Heart right ventricle (tissue), 16 donors: ENCODE measurements around the gene TMEM97. TPM values are rescaled to one million over a fixed set of nuclear protein-coding genes. Genes with fewer than 3 reads are reported as not detected.
A peak's percentile ranks its signal among the peaks of the same experiment; 100 is the strongest.

Source experiments
- ATAC-seq, 8 donors: fragments of 200-7000 bp; cut with Tn5 transposase; one replicate each; pipeline ENCODE4 v1.9.1; 2020; ENCODE audit warnings: mild to moderate bottlenecking in 8 of 8, moderate library complexity in 8 of 8, moderate number of reproducible peaks in 1 of 8
- DNase-seq, 2 donors: peaks; one replicate each; pipeline ENCODE4 v3.0.0-alpha.2; 2020
- H3K27ac ChIP-seq, 10 donors: fragments of 200-600 bp; sonication (generic) in 2 of 10; one replicate each; pipeline versions ENCODE4 v1.5.0 to v1.8.0; 2020 to 2022; ENCODE audit warnings: mild to moderate bottlenecking in 3 of 10
- H3K27me3 ChIP-seq, 7 donors: fragments of 200-600 bp; one replicate each; pipeline ENCODE4 v1.8.0; 2021 to 2022; ENCODE audit warnings: mild to moderate bottlenecking in 2 of 7
- H3K36me3 ChIP-seq, 9 donors: fragments of 200-600 bp; sonication (generic) in 1 of 9; one replicate each; pipeline versions ENCODE4 v1.5.0 to v1.8.0; 2020 to 2022; ENCODE audit warnings: mild to moderate bottlenecking in 2 of 9
- H3K4me1 ChIP-seq, 9 donors: fragments of 200-600 bp; sonication (generic) in 1 of 9; one replicate each; pipeline versions ENCODE4 v1.5.0 to v1.8.0; 2020 to 2022; ENCODE audit warnings: mild to moderate bottlenecking in 4 of 9
- H3K4me3 ChIP-seq, 10 donors: fragments of 200-600 bp; sonication (generic) in 2 of 10; one replicate each; pipeline versions ENCODE4 v1.5.0 to v1.8.0; 2020 to 2022; ENCODE audit warnings: mild to moderate bottlenecking in 7 of 10, moderate library complexity in 2 of 10
- H3K9me3 ChIP-seq, 11 donors: fragments of 200-600 bp in 10 of 11; sonication (generic) in 2 of 11; one replicate each; pipeline versions ENCODE4 v1.5.0 to v1.8.0; 2013 to 2022; ENCODE audit warnings: mild to moderate bottlenecking in 2 of 11, control low read depth in 1 of 11, moderate library complexity in 1 of 11
- CTCF ChIP-seq, 9 donors: fragments of 200-600 bp; sonication (generic) in 2 of 9; IDR thresholded peaks; one replicate each; pipeline versions ENCODE4 v1.5.0 to v1.8.0; 2021 to 2022; ENCODE audit warnings: antibody characterized with exemption in 9 of 9, mild to moderate bottlenecking in 5 of 9, moderate library complexity in 1 of 9
- WGBS, 2 donors: extraction: QIAGEN DNeasy Blood & Tissue Kit; methylation state at CpG; one replicate each; pipeline ENCODE4 v1.1.7; 2013; ENCODE audit warnings: inconsistent platforms in 1 of 2; 5-methylcytosine and 5-hydroxymethylcytosine counted together
- intact Hi-C, 10 donors: fragments of 100-400 bp; cut with DNase I; formaldehyde crosslinking; loops; one replicate each; pipeline versions ENCODE4 v1.11.1 to v1.14.2; 2022
- polyA plus RNA-seq, 2 donors: library from polyadenylated mRNA; stranded (reverse); fragments of 200-250 nt; gene quantifications; one replicate each; pipeline ENCODE4 v1.2.3, GENCODE V29; 2013
- total RNA-seq, 10 donors: library from RNA; stranded (reverse); fragmentation: NEBNext Ultra II Directional in 3 of 10; extraction: Animal tissue kit (Norgen Biotek cat#: 25700) in 3 of 10; gene quantifications; one replicate each; pipeline versions ENCODE4 v1.2.1 to v1.2.4, GENCODE V29; 2021 to 2023
- donor health status: Arrhythmogenic right ventricular cardiomyopathy.
- donor health status: ischemic (EF 13 %, LVEDD 7.1; RV severe dilation, severe dysfunction).
- donor health status: healthy with polysubstance abuse.
- donor health status: DM: no; HTN: yes; CAD: no.
- donor health status: DM: no; HTN: no; CAD: no.
- donor health status: ischemic (EF 25% LVEDD 6.9; RV normal size, moderate dysfunction).
- donor health status: ischemic (EF 25% LVEDD 5.7; RV mildly dilated, moderate dysfunction).
- donor health status: healthy.
- donor health status: DM: yes; HTN: yes; CAD: no.
- donor health status: Ischemic cardiomyopathy.
- donor health status: ischemic (EF 35%, LVEDD 5.7; RV mildly dilated, moderate dysfunction).
- donor health status: nonischemic (EF 11% LVEDD 7.7; RV severe dilation, severe dysfunction).
- donor health status: DM: yes; HTN: yes; CAD: no.
- donor health status: PGD.
- donor health status: ischemic (EF 29% LVEDD 5.4; RV normal size, mild dysfunction).
- donor health status: nonischemic (EF 23%, LVEDD 6.1; RV moderate dilation, normal function).

The TMEM97 gene
- total and polyA plus RNA-seq, 12 donors = 1.6 to 5.2 (median 3.2) TPM

GRCh38 chr17:28340374-28340773 is 21.4 kb downstream of the TMEM97 start:
- no peaks in the 10 kb centered on the region for H3K9me3 ChIP-seq
- H3K36me3 ChIP-seq = peaks cover 8 to 67% (median 58%) of the 10 kb centered on the region in 9 donors
- no peak for ATAC-seq

GRCh38 chr17:28341516-28341915 is 22.5 kb downstream of the TMEM97 start:
- Histone ChIP-seq H3K4me1 (peaks cover 12 to 70% (median 54%) of the 10 kb centered on the region in 9 donors), H3K36me3 (peaks cover 8 to 78% (median 66%) of the 10 kb centered on the region in 9 donors), H3K27ac (no peak overlapping the region), H3K4me3 (no peak overlapping the region), H3K9me3 (no peaks in the 10 kb centered on the region), H3K27me3 (no peaks in the 10 kb centered on the region)
- TF ChIP-seq CTCF (IDR thresholded peaks at IDR 0.05) = no peak
- intact Hi-C loops = no loop called here
- ATAC-seq (no peak), DNase-seq (no peak)
- 93 to 94% methylated on average over 11 of the region's 11 CpGs for WGBS, 2 donors

More at GRCh38 chr17:28340374-28340773, 21.4 kb downstream of the TMEM97 start:
- intact Hi-C loops = no loop called here
- WGBS, 2 donors = 89 to 93% methylated on average over 6 of the region's 6 CpGs
- H3K4me3 ChIP-seq = no peak overlapping the region
- no peaks in the 10 kb centered on the region for H3K27me3 ChIP-seq
- peaks cover 10 to 62% (median 49%) of the 10 kb centered on the region in 9 donors for H3K4me1 ChIP-seq
- DNase-seq = no peak
- peak overlapping the region in 1 of 10 donors; percentile 99 for H3K27ac ChIP-seq
- no peak for TF ChIP-seq CTCF (IDR thresholded peaks at IDR 0.05)

GRCh38 chr17:28342313-28342712 is 23.3 kb downstream of the TMEM97 start:
- no peak for TF ChIP-seq CTCF (IDR thresholded peaks at IDR 0.05)
- intact Hi-C loops = no loop called here
- Histone ChIP-seq H3K4me1 (peaks cover 18 to 70% (median 54%) of the 10 kb centered on the region in 9 donors), H3K27ac (no peak overlapping the region), H3K4me3 (no peak overlapping the region), H3K36me3 (peaks cover 8 to 86% (median 74%) of the 10 kb centered on the region in 9 donors), H3K9me3 (no peaks in the 10 kb centered on the region), H3K27me3 (no peaks in the 10 kb centered on the region)
- DNase-seq (no peak), ATAC-seq (no peak)
- WGBS, 2 donors = 90% methylated on average over 14 of the region's 14 CpGs

GRCh38 chr17:28343491-28343932 is 24.5 kb downstream of the TMEM97 start:
- Histone ChIP-seq H3K27ac (peak overlapping the region in 2 of 10 donors; percentile 12 to 21), H3K4me3 (no peak overlapping the region), H3K4me1 (peaks cover 18 to 68% (median 53%) of the 10 kb centered on the region in 9 donors), H3K9me3 (no peaks in the 10 kb centered on the region), H3K36me3 (peaks cover 8 to 95% (median 81%) of the 10 kb centered on the region in 9 donors), H3K27me3 (no peaks in the 10 kb centered on the region)
- ATAC-seq = peak in 1 of 8 donors; percentile 33
- intact Hi-C loops = no loop called here
- DNase-seq = no peak
- 71 to 75% methylated on average over 10 of the region's 10 CpGs for WGBS, 2 donors
- TF ChIP-seq CTCF (IDR thresholded peaks at IDR 0.05) = no peak
